MM.1S (cell line): ENCODE data around the gene KRTAP5-5.

ENCODE experiments used
- CTCF ChIP-seq: fragments of 300-600 bp; sonication (generic); IDR thresholded peaks from 2 replicates; pipeline ENCODE4 v1.5.1; 2016; ENCODE audit warnings: antibody characterized with exemption, low read length, mixed read lengths
- EZH2 ChIP-seq: fragments of 300-600 bp; sonication (generic); optimal IDR thresholded peaks from 2 replicates; pipeline ENCODE3; 2017; ENCODE audit warnings: low read depth, mild to moderate bottlenecking, antibody characterized with exemption, low read length, mixed read lengths
- EZH2phosphoT487 ChIP-seq: fragments of 300-600 bp; sonication (generic); IDR thresholded peaks from 2 replicates; pipeline ENCODE4 v1.6.1; 2018; ENCODE audit warnings: antibody characterized with exemption, low read length

- TF ChIP-seq CTCF = no peak
- no peak for TF ChIP-seq EZH2
- TF ChIP-seq EZH2phosphoT487 = no peak
Observed at GRCh38 chr11:1633864-1634263, 4.3 kb downstream of the KRTAP5-5 start.
